Activated CD4-positive, alpha-beta T cell treated with anti-CD3 and anti-CD28 coated beads, Interleukin-2, Interleukin-4, amounts not matched to agents 100 ng/mL and 50 ng/mL, durations not matched to agents 16 hours and 8 hours (primary cell): ENCODE data around the gene BAIAP2L2.
"Not testable (repeated sequence)": the region's sequence is repeated elsewhere in the genome, so short reads cannot be mapped to it uniquely, and the experiment has no call there.

Source experiments
- DNase-seq: peaks from one replicate; pipeline ENCODE4 v3.0.0-alpha.2; 2020; ENCODE audit warnings: low spot score

The BAIAP2L2 gene

GRCh38 chr22:38127869-38128268 lies 17.4 kb upstream of the BAIAP2L2 start:
- DNase-seq, result no peak

GRCh38 chr22:38126928-38127668 lies 16.6 kb upstream of the BAIAP2L2 start:
- no peak for DNase-seq

- no peak for DNase-seq
These were observed 15.3 kb upstream of the BAIAP2L2 start for GRCh38 chr22:38125751-38126201.

GRCh38 chr22:38125038-38125610 lies 14.6 kb upstream of the BAIAP2L2 start:
- DNase-seq, result no peak

- no peak for DNase-seq
These were observed 13.9 kb upstream of the BAIAP2L2 start for GRCh38 chr22:38124236-38124974.

- no peak for DNase-seq
These were observed 12.1 kb upstream of the BAIAP2L2 start for GRCh38 chr22:38122616-38123015.

GRCh38 chr22:38120359-38121110 lies 10.1 kb upstream of the BAIAP2L2 start:
- no peak for DNase-seq

- DNase-seq, result not testable (repeated sequence)
These were observed 8.3 kb upstream of the BAIAP2L2 start for GRCh38 chr22:38118747-38119146.

GRCh38 chr22:38118182-38118581 lies 7.7 kb upstream of the BAIAP2L2 start:
- DNase-seq, result no peak

GRCh38 chr22:38117556-38117955 lies 7.1 kb upstream of the BAIAP2L2 start:
- DNase-seq, result not testable (repeated sequence)

- DNase-seq, result no peak
These were observed 5.1 kb upstream of the BAIAP2L2 start for GRCh38 chr22:38115423-38116205.

GRCh38 chr22:38114484-38115398 lies 4.3 kb upstream of the BAIAP2L2 start:
- DNase-seq, result peak; percentile 82

GRCh38 chr22:38112381-38112780 lies 1.9 kb upstream of the BAIAP2L2 start:
- DNase-seq, result no peak

GRCh38 chr22:38111925-38112355 lies 1.5 kb upstream of the BAIAP2L2 start:
- DNase-seq, result no peak

GRCh38 chr22:38110863-38111852 lies 674 bp upstream of the BAIAP2L2 start:
- DNase-seq, result no peak

- no peak for DNase-seq
These were observed 998 bp downstream of the BAIAP2L2 start for GRCh38 chr22:38109371-38110001.

- DNase-seq, result no peak
These were observed 1.7 kb downstream of the BAIAP2L2 start for GRCh38 chr22:38108561-38109319.
